GM21576 (cell line): ENCODE data around the gene ATP5MK.
"Not testable (repeated sequence)": the region's sequence is repeated elsewhere in the genome, so short reads cannot be mapped to it uniquely, and the experiment has no call there.

Experiments used
- ATAC-seq: cut with Tn5 transposase; IDR thresholded peaks from one replicate; pipeline ENCODE4 v1.9.1; 2021; ENCODE audit warnings: mild to moderate bottlenecking, moderate library complexity; ENCODE audit not compliant: unreplicated experiment

The ATP5MK gene

DNA sequence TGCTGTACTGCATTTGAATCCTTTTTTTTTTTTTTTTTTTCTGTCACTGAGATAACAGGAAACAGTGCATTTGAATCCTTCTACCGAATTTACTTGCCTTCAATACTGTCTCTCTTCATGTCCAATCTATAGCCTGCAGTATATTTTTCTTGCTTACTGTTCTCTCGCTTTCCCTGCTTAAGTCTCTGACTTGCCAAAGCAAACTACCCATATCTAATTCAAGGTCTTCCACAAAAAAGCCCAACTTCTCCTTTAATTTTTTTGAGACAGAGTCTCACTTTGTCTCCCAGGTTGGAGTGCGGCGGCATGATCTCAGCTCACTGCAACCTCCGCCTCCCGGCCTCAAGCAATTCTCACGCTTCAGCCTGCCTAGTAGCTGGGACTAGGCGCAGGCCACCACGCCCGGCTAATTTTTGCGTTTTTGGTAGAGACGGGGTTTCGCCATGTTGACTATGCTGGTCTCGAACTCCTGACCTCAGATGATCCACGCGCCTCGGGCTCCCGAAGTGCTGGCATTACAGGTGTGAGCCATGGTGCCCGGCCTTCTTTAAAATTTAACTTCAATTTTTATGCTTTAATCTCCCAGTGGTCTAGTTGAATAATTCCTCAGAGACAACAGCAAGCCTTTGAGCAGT, 1.0 kb upstream of the ATP5MK start:
- no peak for ATAC-seq

DNA sequence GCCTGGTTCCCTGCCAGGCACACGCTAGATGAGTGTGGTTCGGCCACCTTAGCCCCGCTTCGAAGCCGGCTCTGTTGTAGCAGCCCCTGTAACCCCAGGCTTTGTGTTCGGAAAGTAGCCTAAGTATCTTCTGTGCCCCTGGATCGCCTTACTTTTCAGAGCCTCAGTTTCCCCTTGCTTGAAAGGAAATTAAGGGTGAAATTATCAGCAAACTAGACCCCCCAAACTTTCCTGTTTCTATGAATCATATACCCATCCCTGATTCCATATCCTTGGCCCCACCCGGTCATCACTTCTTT, 463 bp upstream of the ATP5MK start:
- no peak for ATAC-seq

DNA sequence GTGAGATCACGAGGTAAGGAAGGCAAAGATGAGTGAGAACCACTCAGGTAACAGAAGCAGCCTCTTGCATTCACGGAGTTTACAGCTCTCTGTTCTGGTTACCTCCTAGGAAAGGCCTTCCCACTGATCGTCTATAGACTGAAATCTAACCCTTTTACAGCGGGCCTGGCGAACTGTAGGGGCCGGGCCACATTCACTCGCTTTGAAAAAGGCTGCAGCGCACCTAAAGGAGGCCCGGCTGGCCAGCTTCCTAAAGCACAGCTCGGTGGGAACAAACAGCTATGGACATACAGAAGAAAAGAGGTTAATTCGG, 565 bp downstream of the ATP5MK start:
- ATAC-seq, result no peak

DNA sequence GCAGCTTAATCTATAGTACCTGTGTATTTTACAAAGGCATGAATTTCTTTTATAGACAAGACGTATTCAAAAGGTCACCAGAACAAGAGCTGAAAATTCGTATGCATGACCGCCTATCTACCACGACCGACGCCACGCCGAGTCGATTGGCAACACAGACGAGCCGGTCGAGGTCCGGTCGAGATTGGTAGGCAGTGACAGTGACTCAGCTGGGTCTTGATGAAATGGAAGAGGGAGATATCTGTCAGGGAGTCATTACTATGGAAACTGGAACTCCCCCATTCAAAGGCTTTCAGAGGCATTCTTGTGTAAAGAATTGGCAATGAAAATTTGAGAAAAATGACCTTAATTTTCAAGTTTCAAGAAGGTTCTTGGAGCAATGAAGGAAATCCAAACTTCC, 2.1 kb downstream of the ATP5MK start:
- ATAC-seq, result no peak

DNA sequence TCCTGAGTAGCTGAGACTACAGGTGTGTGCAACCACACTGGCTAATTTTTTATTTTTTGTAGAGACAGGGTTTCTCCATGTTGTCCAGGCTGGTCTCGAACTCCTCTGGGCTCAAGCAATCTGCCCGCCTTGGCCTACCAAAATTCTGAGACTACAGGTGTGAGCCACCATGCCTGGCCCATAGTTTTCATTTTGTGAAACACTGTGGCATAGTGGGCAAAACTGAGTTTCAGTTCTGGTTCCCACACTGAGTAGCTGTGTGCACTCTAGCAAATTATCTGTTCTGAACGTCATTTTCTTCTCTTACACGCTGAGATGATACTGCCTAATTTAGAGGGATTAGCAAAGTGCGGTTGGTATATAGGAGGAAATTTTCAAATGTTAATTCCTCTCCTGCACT, 13.5 kb downstream of the ATP5MK start:
- ATAC-seq, result no peak

DNA sequence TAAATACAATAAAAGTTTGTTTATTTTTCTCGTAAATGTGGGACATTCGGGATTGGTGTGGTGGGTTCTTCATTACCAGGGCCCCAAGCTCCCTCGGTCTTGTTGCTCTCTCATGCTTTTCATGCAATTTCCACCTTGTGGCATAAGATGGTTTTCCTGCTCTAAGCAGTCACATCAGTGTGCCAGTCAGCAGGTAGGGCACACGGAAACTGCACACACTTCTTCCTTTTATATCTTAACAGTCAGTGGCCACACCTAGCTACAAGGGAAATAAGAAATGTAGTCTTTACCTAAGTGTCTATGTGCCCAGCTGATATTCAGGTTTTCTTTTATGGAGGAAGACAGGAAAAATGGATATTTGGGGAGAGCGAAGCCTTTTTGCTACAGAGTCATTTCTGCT, 22.0 kb downstream of the ATP5MK start:
- ATAC-seq, result no peak

DNA sequence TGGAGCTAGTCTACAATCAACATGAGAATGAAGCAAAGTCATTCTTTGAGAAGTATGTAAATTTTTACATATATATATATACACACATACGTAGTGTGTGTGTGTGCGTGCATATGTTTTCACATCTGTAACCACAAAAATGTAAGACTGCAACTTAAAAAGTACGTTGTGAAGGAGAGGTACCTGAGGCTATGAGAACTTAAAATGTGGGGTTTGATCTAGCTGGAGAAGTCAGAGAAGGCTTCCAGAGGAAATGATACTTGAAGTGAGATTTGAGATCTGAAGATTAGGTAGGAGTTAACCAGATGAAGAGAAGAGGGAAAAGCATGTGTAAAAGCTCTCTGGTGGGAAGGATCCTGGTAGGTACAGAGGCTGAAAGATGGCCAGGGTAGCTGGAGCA, 22.7 kb downstream of the ATP5MK start:
- no peak for ATAC-seq

DNA sequence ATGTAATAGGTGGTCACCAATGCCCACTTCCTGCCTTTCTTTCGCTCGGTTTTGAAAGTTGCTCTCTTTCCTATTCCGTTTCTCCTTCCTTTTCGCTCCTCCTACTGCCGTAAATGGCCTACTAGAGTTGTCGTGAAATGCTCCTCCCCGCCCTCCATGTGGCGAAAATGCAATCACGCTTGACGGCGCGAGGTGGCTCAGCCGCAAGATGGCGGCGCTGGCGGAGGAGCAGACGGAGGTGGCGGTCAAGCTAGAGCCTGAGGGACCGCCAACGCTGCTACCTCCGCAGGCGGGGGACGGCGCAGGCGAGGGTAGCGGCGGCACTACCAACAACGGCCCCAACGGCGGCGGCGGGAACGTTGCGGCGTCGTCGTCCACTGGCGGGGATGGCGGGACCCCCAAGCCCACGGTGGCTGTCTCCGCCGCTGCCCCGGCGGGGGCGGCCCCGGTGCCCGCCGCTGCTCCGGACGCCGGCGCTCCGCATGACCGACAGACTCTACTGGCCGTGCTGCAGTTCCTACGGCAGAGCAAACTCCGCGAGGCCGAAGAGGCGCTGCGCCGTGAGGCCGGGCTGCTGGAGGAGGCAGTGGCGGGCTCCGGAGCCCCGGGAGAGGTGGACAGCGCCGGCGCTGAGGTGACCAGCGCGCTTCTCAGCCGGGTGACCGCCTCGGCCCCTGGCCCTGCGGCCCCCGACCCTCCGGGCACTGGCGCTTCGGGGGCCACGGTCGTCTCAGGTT, 28.3 kb downstream of the ATP5MK start, which contains the start of gene TAF5:
TSS of gene TAF5 (plus strand) at position 195 of the 737 bp plus-strand sequence. CDS start at position 209, 14 bp downstream.
- peak; percentile 52 for ATAC-seq

DNA sequence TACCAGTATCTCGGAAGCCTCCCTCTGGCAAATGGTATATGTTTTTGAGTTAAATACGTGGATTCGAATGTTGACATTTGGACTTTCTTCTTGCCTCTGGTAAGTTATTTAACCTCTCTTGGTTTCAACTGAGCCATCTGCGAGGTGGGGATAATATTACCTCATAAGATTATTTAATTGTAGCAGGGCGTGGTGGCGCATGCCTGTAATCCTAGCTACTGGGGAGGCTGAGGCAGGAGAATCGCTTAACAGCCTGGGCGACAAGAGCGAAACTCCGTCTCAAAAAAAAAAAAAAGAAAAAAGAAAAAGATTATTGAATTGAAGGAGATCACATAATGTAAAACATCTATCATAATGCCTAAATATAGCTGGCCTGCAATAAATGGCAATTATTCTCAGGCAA, 28.9 kb downstream of the ATP5MK start:
- no peak for ATAC-seq

DNA sequence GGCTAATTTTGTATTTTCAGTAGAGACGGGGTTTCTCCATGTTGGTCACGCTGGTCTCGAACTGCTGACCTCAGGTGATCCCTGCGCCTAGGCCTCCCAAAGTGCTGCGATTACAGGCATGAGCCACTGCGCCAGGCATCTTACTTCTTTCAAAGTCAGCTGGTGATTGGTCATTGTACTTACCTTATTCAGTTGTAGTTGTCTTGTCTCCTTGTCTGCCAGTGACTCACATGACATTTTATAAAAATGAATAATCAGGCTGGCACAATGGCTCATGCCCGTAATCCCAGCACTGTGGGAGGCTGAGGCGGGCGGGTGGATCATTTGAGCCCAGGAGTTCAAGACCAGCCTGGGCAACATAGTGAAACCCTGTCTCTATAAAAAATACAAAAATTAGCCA, 35.5 kb downstream of the ATP5MK start:
- ATAC-seq, result not testable (repeated sequence)

DNA sequence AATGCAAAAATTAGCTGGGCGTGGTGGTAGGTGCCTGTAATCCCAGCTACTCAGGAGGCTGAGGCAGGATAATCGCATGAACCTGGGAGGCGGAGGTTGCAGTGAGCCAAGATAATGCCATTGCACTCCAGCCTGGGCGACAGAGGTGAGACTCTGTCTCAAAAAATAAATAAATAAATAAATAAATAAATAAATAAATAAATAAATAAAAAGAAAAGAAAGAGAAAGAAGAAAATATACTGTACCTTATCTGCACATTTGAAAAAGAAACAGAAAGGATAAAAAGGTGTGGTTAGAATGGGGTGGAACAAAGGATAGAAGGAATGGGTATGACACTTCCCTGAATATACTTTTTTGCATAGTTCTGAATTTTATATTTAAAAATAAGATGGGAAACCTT, 36.8 kb downstream of the ATP5MK start:
- not testable (repeated sequence) for ATAC-seq

DNA sequence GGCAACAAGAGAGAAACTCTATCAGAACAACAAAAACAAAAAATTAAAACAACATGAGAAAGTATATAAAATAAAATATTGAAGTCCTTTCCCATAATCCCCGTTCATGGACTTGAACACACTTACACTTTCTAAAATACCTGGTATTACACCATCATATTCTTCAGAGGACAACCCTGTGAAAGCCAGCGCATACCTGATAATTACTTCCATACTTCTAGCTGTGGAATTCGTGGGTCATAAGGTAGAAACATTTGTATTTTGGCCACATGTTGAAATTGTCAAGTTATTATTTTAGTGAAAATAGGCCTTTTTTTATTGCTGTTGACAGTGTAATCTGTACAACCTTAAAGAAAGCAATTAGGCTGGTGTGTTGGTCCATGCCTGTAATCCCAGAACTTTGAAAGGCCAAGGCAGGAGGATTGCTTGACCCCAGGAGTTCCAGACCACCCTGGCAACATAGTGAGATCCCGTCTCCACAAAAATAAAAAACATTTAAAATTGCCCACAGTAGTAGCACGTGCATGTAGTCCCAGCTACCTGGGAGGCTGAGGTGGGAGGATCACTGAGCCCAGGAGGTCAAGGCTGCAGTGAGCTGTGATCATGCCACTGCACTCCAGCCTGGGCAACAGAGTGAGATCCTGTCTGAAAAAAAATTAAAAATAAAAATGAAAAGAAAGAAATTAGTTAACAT, 40.2 kb downstream of the ATP5MK start:
- ATAC-seq, result no peak

DNA sequence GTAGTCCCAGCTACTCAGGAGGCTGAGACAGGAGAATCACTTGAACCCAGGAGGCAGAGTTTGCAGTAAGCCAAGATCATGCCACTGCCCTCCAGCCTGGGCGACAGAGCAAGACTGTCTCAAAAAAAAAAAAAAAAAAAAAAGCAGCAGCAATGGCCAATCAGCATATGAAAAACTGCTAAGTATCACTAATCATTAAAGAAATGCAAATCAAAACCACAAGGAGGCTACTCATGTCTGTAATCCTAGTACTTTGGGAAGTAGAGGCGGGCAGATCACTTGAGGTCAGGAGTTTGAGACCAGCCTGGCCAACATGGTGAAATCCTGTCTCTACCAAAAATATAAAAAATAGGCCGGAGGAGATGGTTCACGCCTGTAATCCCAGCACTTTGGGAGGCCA, 41.7 kb downstream of the ATP5MK start:
- ATAC-seq, result not testable (repeated sequence)

DNA sequence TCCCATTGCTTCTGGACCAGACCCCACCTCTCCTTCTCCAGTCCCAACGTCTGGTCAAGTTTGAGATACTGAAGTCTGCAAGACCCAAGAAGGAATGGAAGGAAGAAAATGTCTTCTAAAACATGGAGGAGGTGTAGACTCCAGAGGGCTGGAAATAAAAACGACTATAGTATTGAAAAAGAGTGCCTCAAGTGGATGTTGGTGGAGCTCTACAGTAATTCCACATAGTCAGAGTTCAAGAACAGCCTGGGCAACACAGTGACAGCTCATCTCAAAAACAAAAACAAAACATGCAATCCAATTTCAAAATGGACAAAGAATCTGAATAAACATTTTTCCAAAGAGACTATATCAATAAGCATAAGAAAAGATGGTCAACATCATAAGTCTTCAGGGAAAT, 43.0 kb downstream of the ATP5MK start:
- ATAC-seq, result no peak

DNA sequence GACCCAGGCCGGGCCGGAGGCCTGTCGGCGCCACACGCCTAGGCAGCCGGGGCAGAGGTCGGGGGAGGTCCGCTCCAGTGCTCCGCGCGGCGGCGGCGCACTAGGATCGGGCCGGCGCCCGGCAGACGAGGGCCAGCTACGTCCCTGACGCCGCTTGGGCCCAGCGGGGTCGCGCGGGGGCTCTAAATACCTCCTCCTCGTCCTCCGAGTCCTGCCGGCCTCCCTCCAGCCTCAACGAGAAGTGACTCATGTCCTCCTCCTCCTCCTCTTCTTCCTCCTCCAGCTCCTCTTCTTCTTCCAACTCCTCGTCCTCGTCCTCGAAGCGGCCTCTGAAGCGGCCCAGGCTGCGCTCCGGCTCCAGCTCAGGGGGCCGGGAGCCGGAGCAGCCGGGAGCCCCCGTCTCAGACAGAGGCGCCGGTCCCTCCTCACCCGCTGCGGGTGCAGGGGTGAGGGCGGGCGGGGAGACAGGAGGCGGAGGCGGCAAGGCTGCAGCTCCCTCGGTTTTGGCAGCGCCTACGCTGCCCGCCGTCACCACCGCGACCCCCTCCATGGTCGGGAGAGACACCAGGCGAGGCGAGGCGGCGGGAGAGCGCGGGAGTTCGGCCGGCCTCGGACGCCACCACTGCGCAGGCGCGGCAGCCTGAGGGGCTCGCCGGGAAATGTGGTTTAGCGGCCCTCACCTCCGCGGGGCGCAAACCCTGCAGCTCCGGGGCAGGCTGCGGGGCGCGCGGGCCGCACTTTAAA, 45.6 kb downstream of the ATP5MK start, which contains the start of gene PCGF6:
TSS of gene PCGF6 (minus strand) at position 624 of the 744 bp plus-strand sequence. CDS start at position 550, 74 bp downstream.
- ATAC-seq, result peak; percentile 88

DNA sequence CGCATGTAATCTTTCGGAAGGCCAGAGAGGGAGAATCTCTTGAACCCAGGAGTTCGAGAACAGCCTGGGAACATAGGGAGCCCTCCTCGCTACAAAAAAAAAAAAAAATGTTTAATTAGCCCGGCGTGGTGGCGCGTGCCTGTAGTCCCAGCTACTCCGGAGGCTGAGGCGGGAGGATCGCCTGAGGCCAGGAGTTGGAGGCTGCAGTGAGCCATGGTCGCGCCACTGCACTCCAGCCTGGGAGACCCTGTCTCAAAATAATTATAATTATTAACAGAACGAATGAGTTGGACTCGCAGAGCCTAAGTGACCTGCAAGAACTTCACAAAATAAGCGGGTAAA, 46.1 kb downstream of the ATP5MK start:
- ATAC-seq, result no peak
